NCI-H146 treated with DMSO at 0.1 percent for 48 hours (cell line): ENCODE measurements around the gene ASTL.
"Not testable (repeated sequence)": the region's sequence is repeated elsewhere in the genome, so short reads cannot be mapped to it uniquely, and the experiment has no call there.

Experiments used
- DNase-seq: peaks from one replicate; lab custom pipeline; 2025; ENCODE audit not compliant: unreplicated experiment; lab: John Stamatoyannopoulos, UW

ASTL gene

GRCh38 chr2:96085541-96086355, 52.6 kb downstream of the ASTL start:
- no peak for DNase-seq

- not testable (repeated sequence) for DNase-seq
Measured at GRCh38 chr2:96084858-96085518, 53.3 kb downstream of the ASTL start.

- no peak for DNase-seq
Measured at GRCh38 chr2:96083989-96084857, 54.1 kb downstream of the ASTL start.

DNA sequence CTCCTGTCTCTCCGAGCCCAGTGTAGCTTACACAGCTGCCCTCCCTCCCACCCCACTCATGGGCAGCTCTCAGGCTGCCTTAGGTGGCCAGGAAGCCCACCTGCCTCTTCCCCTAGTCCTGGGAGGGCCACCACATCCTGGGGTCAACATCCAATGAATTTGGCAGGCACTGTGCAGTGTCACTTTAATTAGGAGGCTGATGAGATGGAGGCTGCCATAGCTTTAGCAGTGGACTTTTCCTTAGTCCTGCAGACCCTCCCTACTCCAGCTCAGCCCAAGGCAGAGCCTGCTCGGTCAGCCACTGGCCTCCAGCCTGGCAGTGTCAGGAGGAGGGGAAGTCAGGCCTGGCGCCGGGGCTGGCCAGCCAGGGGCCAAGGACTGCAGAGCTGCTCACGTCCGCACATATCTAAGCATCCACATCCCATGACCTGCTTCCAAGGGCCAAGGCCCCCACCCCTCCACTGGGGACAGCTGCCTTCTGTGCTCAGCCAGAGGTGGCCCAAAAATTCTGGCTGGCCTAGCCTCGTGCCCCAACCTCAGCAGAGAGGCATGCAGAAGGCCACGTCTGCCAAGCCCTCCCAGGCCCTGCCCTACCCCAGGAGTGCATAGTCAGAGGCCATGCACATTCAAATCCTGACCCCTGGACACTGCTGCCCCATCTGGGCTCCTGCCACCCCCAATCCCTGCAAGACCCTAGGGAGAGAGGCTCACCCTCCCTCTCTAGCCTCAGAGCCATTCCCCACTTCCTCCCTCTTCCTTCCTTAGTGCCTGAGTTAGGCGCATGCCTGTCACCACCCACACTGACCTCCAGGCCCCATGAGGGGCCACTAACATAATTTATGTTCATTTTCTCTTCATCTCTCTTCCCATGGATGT, 55.0 kb downstream of the ASTL start:
- no peak for DNase-seq

DNA sequence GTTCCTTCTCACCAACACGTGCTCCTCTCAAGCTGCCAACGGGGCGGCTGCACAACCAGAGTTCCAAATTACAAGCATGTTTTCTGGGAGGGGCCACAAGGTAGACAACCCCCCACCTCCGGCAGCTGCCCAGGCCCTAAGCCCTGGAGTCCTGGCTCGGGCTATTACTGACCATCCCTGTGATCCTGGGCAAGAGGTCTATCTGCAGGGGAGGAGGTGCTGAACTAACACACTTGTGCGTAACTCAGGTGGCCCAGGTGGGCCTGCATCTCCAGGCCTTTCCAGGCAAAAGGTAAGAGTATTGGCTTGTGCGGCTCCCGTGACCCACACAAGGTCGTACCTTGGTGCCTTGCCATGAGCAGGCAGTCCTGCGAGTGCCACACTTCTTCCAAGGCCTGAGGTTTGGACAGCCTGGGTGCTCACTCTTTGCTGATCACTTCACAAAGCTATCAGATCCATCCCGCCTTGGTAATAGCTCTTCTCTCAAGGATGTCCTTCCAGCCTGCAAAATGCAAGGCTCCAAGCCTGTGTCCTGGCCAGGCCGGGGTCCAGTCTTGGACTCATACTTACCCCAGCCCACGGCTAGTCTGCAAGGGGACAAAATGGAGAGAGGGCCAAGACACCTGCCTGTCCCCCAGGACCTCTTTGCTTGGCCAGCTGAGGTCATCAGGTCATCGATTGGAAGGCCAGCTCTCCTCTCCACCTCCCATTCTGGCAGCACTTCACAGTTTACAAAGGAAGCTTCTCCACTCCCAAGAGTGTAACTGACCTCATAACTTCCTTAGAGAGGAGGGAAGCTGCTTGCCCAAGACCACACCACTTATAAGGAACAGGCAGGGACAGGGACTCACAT, 55.9 kb downstream of the ASTL start:
- DNase-seq, result no peak

GRCh38 chr2:96081042-96081441, 57.3 kb downstream of the ASTL start:
- DNase-seq, result no peak

- no peak for DNase-seq
Measured at GRCh38 chr2:96075199-96075771, 63.0 kb downstream of the ASTL start.

DNA sequence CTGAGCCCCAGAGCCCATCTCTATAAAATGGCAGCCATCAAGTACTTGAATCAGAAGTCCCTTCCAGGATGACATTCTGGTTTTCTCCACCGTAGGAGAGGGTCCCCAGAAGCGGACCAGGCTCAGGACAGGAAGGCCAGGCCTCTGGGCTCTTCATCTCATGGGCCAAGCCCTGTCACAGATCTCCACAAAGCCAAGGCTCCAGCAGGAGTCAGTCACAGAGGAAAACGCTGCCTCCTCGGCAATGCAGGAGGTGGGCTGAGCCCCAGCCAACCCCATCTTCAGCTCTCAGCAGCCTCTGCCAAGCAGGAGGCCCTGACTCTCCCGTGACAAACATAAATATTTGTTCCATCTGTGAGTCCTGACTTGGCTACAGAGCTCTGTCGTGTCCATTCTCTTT, 64.1 kb downstream of the ASTL start:
- no peak for DNase-seq

DNA sequence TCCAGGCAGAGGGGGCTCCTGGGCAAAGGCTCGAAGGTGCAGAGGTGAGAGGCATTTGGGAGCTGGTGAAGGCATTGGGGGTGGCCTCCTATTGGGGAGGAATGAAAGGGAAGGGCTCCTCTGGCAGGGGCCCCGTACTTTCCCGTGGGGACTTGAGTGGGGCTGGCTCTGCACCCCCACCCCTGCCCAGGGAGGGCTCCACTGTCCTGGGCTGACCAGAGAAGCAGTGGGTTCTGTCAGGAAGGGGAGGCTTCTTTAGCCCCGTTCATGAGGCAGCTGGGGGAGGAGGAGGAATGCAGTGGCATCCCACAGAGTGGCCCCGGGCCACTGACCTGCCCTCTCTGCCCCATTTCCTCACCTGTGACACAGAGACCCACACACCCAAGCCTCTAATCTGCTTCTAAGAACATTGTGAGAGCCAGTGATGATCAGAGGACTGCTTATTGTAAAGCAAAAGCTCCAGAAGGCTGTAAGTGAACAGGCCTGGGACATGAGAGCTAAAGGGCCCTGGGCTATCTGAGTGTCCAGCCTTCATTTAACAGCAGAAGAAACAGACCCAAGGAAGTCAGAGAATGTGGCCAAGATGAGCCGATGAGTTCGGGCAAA, 65.0 kb downstream of the ASTL start:
- DNase-seq, result no peak
